Testis (tissue), 2 donors: ENCODE measurements around the gene IGSF6.

Source experiments
- CTCF ChIP-seq, 3 experiments: fragments of 450-650 bp in 2 of 3; fragments of 200-600 bp in 1 of 3; sonication (generic) in 1 of 3; IDR thresholded peaks; one replicate each; pipeline ENCODE4 v1.5.1; 2016 to 2019; ENCODE audit warnings: antibody characterized with exemption in 3 of 3, mild to moderate bottlenecking in 2 of 3, moderate library complexity in 1 of 3
- POLR2A ChIP-seq: fragments of 450-650 bp; IDR thresholded peaks from one replicate; pipeline ENCODE4 v1.6.1; 2017; ENCODE audit warnings: antibody characterized with exemption, mild to moderate bottlenecking, moderate library complexity

GRCh38 chr16:21647562-21648164 lies 4.7 kb downstream of the IGSF6 start:
- TF ChIP-seq POLR2A (no peak), CTCF (IDR thresholded peaks at IDR 0.05) (no peak)
